Stimulated activated CD8-positive, alpha-beta memory T cell treated with anti-CD3 and anti-CD28 coated beads, Interleukin-4, amount 100 ng/mL, for 48 hours (primary cell): ENCODE measurements around the gene OGA.
A peak's percentile ranks its signal among the peaks of the same experiment; 100 is the strongest.
"Not testable (repeated sequence)": the region's sequence is repeated elsewhere in the genome, so short reads cannot be mapped to it uniquely, and the experiment has no call there.

Source experiments
- DNase-seq: peaks from one replicate; pipeline ENCODE4 v3.0.0-alpha.2; 2020

Gene OGA

GRCh38 chr10:101793526-101793925 is 24.7 kb downstream of the OGA start:
- DNase-seq, result no peak

- DNase-seq, result no peak
Observed at GRCh38 chr10:101789686-101790085, 28.6 kb downstream of the OGA start.

GRCh38 chr10:101789231-101789630 is 29.0 kb downstream of the OGA start:
- not testable (repeated sequence) for DNase-seq

- no peak for DNase-seq
Observed at GRCh38 chr10:101785801-101786200, 32.4 kb downstream of the OGA start.

- DNase-seq, result no peak
Observed at GRCh38 chr10:101784558-101784957, 33.7 kb downstream of the OGA start.

- DNase-seq, result no peak
Observed at GRCh38 chr10:101783736-101784118, 34.5 kb downstream of the OGA start.

GRCh38 chr10:101782811-101783735 is 35.2 kb downstream of the OGA start, which contains the start of gene NPM3:
Gene NPM3 (minus strand): TSS chr10:101783446. CDS start chr10:101783390, 56 bp downstream.
- peak; percentile 93 for DNase-seq

GRCh38 chr10:101781984-101782810 is 36.0 kb downstream of the OGA start:
- no peak for DNase-seq

- DNase-seq, result no peak
Observed at GRCh38 chr10:101781655-101781983, 36.6 kb downstream of the OGA start.

- peak; percentile 85 for DNase-seq
Observed at GRCh38 chr10:101780818-101781654, 37.2 kb downstream of the OGA start.

- DNase-seq, result no peak
Observed at GRCh38 chr10:101780187-101780817, 37.9 kb downstream of the OGA start.

GRCh38 chr10:101779544-101780186 is 38.6 kb downstream of the OGA start:
- DNase-seq, result peak; percentile 95

GRCh38 chr10:101778781-101779543 is 39.3 kb downstream of the OGA start:
- DNase-seq, result no peak

- no peak for DNase-seq
Observed at GRCh38 chr10:101778151-101778780, 40.0 kb downstream of the OGA start.

GRCh38 chr10:101777619-101778145 is 40.6 kb downstream of the OGA start:
- DNase-seq, result no peak

GRCh38 chr10:101776161-101776817 is 42.0 kb downstream of the OGA start:
- no peak for DNase-seq

- no peak for DNase-seq
Observed at GRCh38 chr10:101775273-101776160, 42.7 kb downstream of the OGA start, which contains the start of gene FGF8. Gene FGF8 (minus strand): TSS chr10:101776114. CDS start chr10:101775900, 214 bp downstream.

GRCh38 chr10:101774589-101775272 is 43.5 kb downstream of the OGA start:
- DNase-seq, result no peak
